Mesodermal cell (in vitro differentiated cells): ENCODE results near the gene SPATA6L.

Experiments used
- H3K27ac ChIP-seq: 2 replicates; pipeline ENCODE4 v1.7.0; 2013; ENCODE audit warnings: mild to moderate bottlenecking, low read depth, low read length, moderate library complexity; ENCODE audit not compliant: severe bottlenecking
- H3K36me3 ChIP-seq: 2 replicates; pipeline ENCODE4 v1.7.1; 2013; ENCODE audit warnings: mild to moderate bottlenecking, low read length, moderate library complexity; ENCODE audit not compliant: control insufficient read depth, insufficient read depth
- H3K4me1 ChIP-seq: one replicate; pipeline ENCODE4 v1.7.1; 2013; ENCODE audit warnings: mild to moderate bottlenecking, low read length; ENCODE audit not compliant: insufficient read depth, control insufficient read depth, poor library complexity, severe bottlenecking
- H3K4me3 ChIP-seq: 2 replicates; pipeline ENCODE4 v1.7.0; 2013; ENCODE audit warnings: low read length, control low read depth, mild to moderate bottlenecking; ENCODE audit not compliant: insufficient read depth, poor library complexity, severe bottlenecking; ENCODE audit errors: extremely low read depth
- H3K9me3 ChIP-seq: 2 replicates; pipeline ENCODE4 v1.7.1; 2013; ENCODE audit warnings: mild to moderate bottlenecking, low read length, moderate library complexity; ENCODE audit not compliant: control insufficient read depth
- WGBS, 2 experiments: methylation state at CpG; one replicate each; pipeline ENCODE4 v1.1.5; 2013; ENCODE audit warnings: missing lambda C conversion rate in 2 of 2; ENCODE audit not compliant: insufficient coverage in 2 of 2; 5-methylcytosine and 5-hydroxymethylcytosine counted together

The SPATA6L gene

DNA sequence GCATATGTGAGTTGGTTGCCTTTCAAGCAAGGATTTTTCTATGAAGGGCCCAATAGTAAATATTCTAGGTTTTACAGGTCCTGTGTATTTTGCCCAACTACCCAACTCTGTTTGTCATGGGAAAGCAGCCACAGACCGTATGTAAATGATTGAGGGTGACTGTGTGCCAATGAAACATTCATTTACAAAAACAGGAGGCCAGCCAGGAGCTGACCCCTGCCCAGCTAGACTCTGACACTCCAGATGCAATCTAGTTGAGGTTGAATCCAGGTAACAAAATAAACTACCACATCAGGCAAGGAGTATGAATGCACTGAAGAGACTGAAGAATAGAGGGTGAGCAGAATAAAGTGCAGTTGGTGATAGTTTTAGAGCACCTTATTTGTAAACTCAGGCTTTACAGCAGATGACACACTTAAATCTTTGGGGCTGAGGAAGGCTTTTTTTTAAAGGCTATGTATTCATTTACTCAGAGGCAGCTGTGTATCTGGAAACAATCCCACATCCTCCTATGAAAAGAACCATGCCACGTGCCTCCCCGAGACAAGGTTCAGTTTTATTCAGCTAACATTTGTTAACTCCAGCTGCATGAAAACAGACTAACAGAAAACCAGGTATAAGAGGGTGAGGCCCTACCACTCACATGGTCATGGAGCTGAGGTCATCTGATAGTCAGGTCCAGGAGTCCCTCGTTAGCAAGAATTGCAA lies 115.3 kb downstream of the SPATA6L start:
- Histone ChIP-seq H3K36me3 (no peaks in the 10 kb centered on the region), H3K9me3 (no peaks in the 10 kb centered on the region), H3K4me1 (peaks cover 23% of the 10 kb centered on the region), H3K4me3 (no peak overlapping the region), H3K27ac (no peak overlapping the region)
- 67% methylated on average over 1 of the region's 4 CpGs; no CpG with 5 or more reads in 1 of the 2 experiments for WGBS, 2 experiments

DNA sequence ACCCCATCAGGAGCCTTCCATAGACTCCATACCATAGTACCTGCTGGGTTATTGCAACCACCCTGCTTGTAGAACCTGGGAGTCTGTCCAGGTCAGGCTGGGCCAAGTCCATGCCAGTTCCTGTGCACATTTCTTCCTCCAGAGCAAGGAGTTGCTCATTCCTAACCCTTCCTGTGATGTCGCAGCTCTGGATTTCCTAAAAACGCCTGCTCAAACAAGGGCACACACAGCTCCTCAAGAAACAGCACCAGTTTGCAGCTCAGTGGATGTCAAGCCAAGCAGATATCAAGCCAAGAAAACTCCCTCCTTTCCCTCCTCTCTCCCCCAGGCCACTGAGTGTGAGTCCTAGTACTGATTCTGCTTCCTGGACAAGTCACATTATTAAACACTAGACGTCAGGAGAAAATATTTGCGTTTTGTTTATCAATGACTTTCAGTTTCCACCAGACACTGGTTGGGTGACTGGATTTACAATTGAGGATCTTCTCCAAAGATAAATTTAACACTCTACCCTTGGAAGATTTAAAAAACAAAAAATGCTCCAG lies 116.5 kb downstream of the SPATA6L start:
- H3K36me3 ChIP-seq, result no peaks in the 10 kb centered on the region
- whole genome bisulfite sequencing, 2 experiments, result 92 to 96% methylated on average over 2 of the region's 4 CpGs
- no peak overlapping the region for H3K27ac ChIP-seq
- no peaks in the 10 kb centered on the region for H3K9me3 ChIP-seq
- peaks cover 24% of the 10 kb centered on the region for H3K4me1 ChIP-seq
- no peak overlapping the region for H3K4me3 ChIP-seq

- H3K27ac ChIP-seq, result no peak overlapping the region
- H3K9me3 ChIP-seq, result no peaks in the 10 kb centered on the region
- H3K4me1 ChIP-seq, result peaks cover 24% of the 10 kb centered on the region
- 73 to 77% methylated on average over 10 to 11 of the region's 11 CpGs for WGBS, 2 experiments
- no peak overlapping the region for H3K4me3 ChIP-seq
- H3K36me3 ChIP-seq, result no peaks in the 10 kb centered on the region
Measured at GRCh38 chr9:4548811-4549725, 117.2 kb downstream of the SPATA6L start.
